Ectodermal cell (in vitro differentiated cells): Measurements from ENCODE around the gene MT1M.

Experiments
- H3K27ac ChIP-seq: 2 replicates; pipeline ENCODE4 v1.7.0; 2013; ENCODE audit warnings: mild to moderate bottlenecking, low read depth, low read length; ENCODE audit not compliant: insufficient read depth, poor library complexity, severe bottlenecking
- H3K27me3 ChIP-seq: 2 replicates; pipeline ENCODE4 v1.7.0; 2013; ENCODE audit warnings: mild to moderate bottlenecking, low read length; ENCODE audit not compliant: insufficient read depth, control insufficient read depth, poor library complexity, severe bottlenecking
- H3K36me3 ChIP-seq: one replicate; pipeline ENCODE4 v1.7.0; 2013; ENCODE audit warnings: low read length; ENCODE audit not compliant: control insufficient read depth, insufficient read depth
- H3K4me1 ChIP-seq: one replicate; pipeline ENCODE4 v1.7.0; 2013; ENCODE audit warnings: low read length; ENCODE audit not compliant: control insufficient read depth, insufficient read depth
- H3K4me3 ChIP-seq: 2 replicates; pipeline ENCODE4 v1.7.0; 2013; ENCODE audit warnings: low read depth, low read length, control low read depth; ENCODE audit not compliant: insufficient read depth
- H3K9me3 ChIP-seq: 2 replicates; pipeline ENCODE4 v1.7.0; 2013; ENCODE audit warnings: mild to moderate bottlenecking, low read length, moderate library complexity; ENCODE audit not compliant: control insufficient read depth
- WGBS, 2 experiments: methylation state at CpG; one replicate each; pipeline ENCODE4 v1.1.7; 2013; ENCODE audit warnings: missing lambda C conversion rate in 2 of 2; 5-methylcytosine and 5-hydroxymethylcytosine counted together

Gene MT1M

DNA sequence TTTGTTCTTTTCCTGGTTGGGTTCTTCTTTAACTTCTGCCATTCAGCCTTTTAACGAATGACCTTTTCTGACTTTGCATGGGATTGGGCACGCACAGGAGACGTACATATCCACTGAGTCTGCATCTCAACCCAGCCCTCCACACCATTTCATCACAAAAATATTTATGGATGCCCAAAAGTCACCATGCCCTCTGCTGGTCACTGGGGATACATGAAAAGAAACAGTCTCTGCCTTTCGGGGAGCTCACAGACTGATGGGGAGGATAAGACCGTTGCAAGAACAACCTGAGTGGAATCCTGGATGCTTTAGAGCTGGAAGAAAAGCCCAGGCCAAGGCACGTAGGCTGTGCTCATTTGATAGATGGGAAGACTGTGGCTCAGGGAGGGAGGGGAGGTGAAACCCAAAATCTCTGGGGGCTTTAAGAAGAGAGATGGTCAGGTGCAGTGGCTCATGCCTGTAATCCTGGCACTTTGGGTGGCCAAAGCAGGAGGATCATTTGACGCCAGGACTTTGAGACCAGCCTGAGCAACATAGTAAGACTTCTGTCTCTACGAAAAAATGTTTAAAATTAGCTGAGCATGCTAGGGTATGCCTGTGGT is 32.0 kb upstream of the MT1M start:
- no peaks in the 10 kb centered on the region for H3K36me3 ChIP-seq

GRCh38 chr16:56601325-56601724 is 31.1 kb upstream of the MT1M start:
- no peaks in the 10 kb centered on the region for H3K36me3 ChIP-seq
- WGBS, 2 experiments, result 36 to 47% methylated on average over 9 of the region's 9 CpGs
- H3K27me3 ChIP-seq, result peaks cover 12% of the 10 kb centered on the region
- H3K4me1 ChIP-seq, result peaks cover 4% of the 10 kb centered on the region
- H3K27ac ChIP-seq, result no peak overlapping the region
- no peak overlapping the region for H3K4me3 ChIP-seq
- H3K9me3 ChIP-seq, result no peaks in the 10 kb centered on the region

More for the DNA sequence above, 32.0 kb upstream of the MT1M start:
- Histone ChIP-seq H3K27ac (no peak overlapping the region), H3K9me3 (no peaks in the 10 kb centered on the region), H3K4me3 (no peak overlapping the region), H3K27me3 (peaks cover 9% of the 10 kb centered on the region), H3K4me1 (peaks cover 4% of the 10 kb centered on the region)
- 51 to 60% methylated on average over 8 of the region's 8 CpGs for WGBS, 2 experiments

GRCh38 chr16:56603589-56603988 is 28.9 kb upstream of the MT1M start:
- Histone ChIP-seq H3K27me3 (peaks cover 35% of the 10 kb centered on the region), H3K4me1 (peaks cover 5% of the 10 kb centered on the region), H3K4me3 (no peak overlapping the region), H3K9me3 (no peaks in the 10 kb centered on the region), H3K36me3 (no peaks in the 10 kb centered on the region), H3K27ac (no peak overlapping the region)
- 50 to 52% methylated on average over 4 of the region's 4 CpGs for WGBS, 2 experiments

- Histone ChIP-seq H3K4me3 (no peak overlapping the region), H3K4me1 (peaks cover 18% of the 10 kb centered on the region), H3K27ac (no peak overlapping the region), H3K27me3 (peaks cover 49% of the 10 kb centered on the region), H3K9me3 (no peaks in the 10 kb centered on the region), H3K36me3 (no peaks in the 10 kb centered on the region)
- WGBS, 2 experiments, result 89 to 91% methylated on average over 4 of the region's 4 CpGs
These were observed 27.5 kb upstream of the MT1M start for GRCh38 chr16:56604966-56605365.

DNA sequence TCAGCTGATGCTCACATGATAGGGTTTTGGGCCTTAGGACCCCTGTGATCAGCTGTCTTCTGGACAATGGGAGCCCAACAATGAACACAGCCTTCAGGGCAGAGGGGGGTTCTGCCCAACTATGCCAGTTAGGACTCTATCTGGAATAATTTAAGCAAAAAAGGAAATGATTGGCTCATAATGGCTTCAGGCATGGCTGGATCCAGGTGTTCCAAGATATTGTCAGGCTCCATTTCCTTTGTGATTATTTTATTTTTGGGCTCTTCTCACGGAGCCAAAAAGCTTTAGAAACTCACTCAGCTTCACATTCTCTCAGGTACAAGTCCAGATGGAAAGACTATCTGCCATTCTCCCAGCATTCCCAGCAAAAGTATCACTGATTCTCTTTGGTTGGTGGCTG is 27.0 kb upstream of the MT1M start:
- Histone ChIP-seq H3K36me3 (no peaks in the 10 kb centered on the region), H3K27ac (no peak overlapping the region), H3K27me3 (peaks cover 54% of the 10 kb centered on the region), H3K9me3 (no peaks in the 10 kb centered on the region), H3K4me1 (peaks cover 23% of the 10 kb centered on the region), H3K4me3 (no peak overlapping the region)
- WGBS, 2 experiments, result 71 to 85% methylated on average over 1 of the region's 1 CpG

GRCh38 chr16:56606071-56606475 is 26.4 kb upstream of the MT1M start:
- Histone ChIP-seq H3K27ac (no peak overlapping the region), H3K27me3 (peaks cover 58% of the 10 kb centered on the region)

DNA sequence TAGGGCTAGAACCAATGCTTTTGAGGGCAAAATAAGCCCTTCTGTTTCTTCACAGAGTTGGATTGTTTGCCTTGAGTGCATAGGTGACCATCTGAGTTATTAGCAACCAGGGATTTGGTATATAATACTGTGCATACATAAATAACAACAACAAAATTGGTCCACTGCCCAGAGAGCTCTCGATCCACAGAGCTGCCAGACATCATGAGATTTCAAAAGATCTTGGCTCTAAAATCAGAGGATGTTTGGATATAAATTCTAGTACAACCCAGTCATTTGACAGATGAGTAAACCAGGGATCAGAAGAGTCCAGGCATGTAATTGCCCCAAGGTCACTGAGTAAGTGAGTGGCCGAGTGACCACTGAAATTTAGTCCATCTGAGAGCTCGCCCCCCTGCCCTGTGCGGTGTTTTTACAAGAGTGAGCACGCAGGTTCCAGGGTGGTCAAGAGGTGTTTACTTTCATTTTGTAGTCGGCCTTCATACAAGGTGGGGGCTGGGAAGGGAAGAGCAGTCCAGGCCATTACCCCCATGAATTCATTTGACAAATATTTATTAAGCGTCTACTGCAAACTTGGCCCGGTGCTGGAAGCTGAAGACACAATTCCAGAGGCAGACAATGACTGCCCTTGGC is 25.9 kb upstream of the MT1M start:
- peaks cover 23% of the 10 kb centered on the region for H3K4me1 ChIP-seq
- no peaks in the 10 kb centered on the region for H3K36me3 ChIP-seq
- 86 to 89% methylated on average over 8 of the region's 8 CpGs for WGBS, 2 experiments
- peaks cover 58% of the 10 kb centered on the region for H3K27me3 ChIP-seq
- no peaks in the 10 kb centered on the region for H3K9me3 ChIP-seq
- no peak overlapping the region for H3K4me3 ChIP-seq
- H3K27ac ChIP-seq, result no peak overlapping the region

More at GRCh38 chr16:56606071-56606475, 26.4 kb upstream of the MT1M start:
- WGBS, 2 experiments, result 91 to 97% methylated on average over 3 of the region's 3 CpGs
- Histone ChIP-seq H3K4me1 (peaks cover 27% of the 10 kb centered on the region), H3K36me3 (no peaks in the 10 kb centered on the region), H3K4me3 (no peak overlapping the region), H3K9me3 (no peaks in the 10 kb centered on the region)

GRCh38 chr16:56607109-56607618 is 25.3 kb upstream of the MT1M start:
- Histone ChIP-seq H3K9me3 (no peaks in the 10 kb centered on the region), H3K4me1 (peaks cover 23% of the 10 kb centered on the region), H3K27me3 (peaks cover 64% of the 10 kb centered on the region), H3K4me3 (no peak overlapping the region), H3K36me3 (no peaks in the 10 kb centered on the region), H3K27ac (no peak overlapping the region)
- 78 to 83% methylated on average over 14 of the region's 14 CpGs for WGBS, 2 experiments

DNA sequence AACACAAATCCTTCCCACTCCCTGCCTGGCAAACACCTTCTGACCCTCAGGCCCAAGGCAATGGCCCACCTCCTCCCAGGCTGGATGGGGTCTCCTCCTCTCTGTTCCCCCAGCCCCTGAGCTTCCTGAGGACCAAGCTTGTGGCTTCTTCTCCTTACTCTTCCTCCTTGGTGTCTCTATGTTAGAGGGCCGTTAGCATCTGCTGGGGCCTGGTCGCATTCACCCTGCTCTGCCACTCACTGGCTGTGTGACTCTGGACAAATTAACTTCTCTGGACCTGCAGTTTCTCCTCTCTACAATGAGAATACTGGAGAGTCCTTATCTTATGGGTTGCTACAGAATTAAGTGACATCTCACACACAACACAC is 24.8 kb upstream of the MT1M start:
- Histone ChIP-seq H3K4me3 (no peak overlapping the region), H3K27me3 (peaks cover 68% of the 10 kb centered on the region), H3K4me1 (peaks cover 23% of the 10 kb centered on the region), H3K27ac (no peak overlapping the region), H3K36me3 (no peaks in the 10 kb centered on the region), H3K9me3 (no peaks in the 10 kb centered on the region)
- 72 to 85% methylated on average over 2 of the region's 2 CpGs for WGBS, 2 experiments

GRCh38 chr16:56608043-56608875 is 24.2 kb upstream of the MT1M start, which contains the start of gene MT2A:
MT2A (plus strand) TSS chr16:56608584; CDS start chr16:56608656, 72 bp downstream.
- Histone ChIP-seq H3K27ac (no peak within 1 kb of the TSS), H3K9me3 (no peaks in the 10 kb centered on the region), H3K4me1 (peaks cover 23% of the 10 kb centered on the region), H3K27me3 (peaks cover 72% of the 10 kb centered on the region), H3K4me3 (peak within 1 kb of the TSS; percentile 35), H3K36me3 (no peaks in the 10 kb centered on the region)
- 8 to 9% methylated on average over 62 of the region's 62 CpGs for WGBS, 2 experiments
